HepG2 (cell line): Measurements from ENCODE around the gene GOSR1.
"Not testable (repeated sequence)": the region's sequence is repeated elsewhere in the genome, so short reads cannot be mapped to it uniquely, and the experiment has no call there.

Experiments used
- CEBPG ChIP-seq: IDR thresholded peaks from 2 replicates; pipeline ENCODE4 v1.6.1; 2016
- EZH2 ChIP-seq: conservative IDR thresholded peaks from 2 replicates; pipeline ENCODE4 v1.6.1; 2012; ENCODE audit warnings: mild to moderate bottlenecking, low read depth, low read length, moderate library complexity
- IKZF1 ChIP-seq: fragments of 450-650 bp; IDR thresholded peaks from 2 replicates; pipeline ENCODE4 v1.7.1; 2016
- NBN ChIP-seq: fragments of 450-650 bp; conservative IDR thresholded peaks from 2 replicates; pipeline ENCODE4 v1.6.1; 2017
- POLR2A ChIP-seq, 2 experiments: IDR thresholded peaks; 2 replicates each; pipeline ENCODE4 v1.6.1; 2011; ENCODE audit warnings: low read depth in 2 of 2, low read length in 2 of 2, mild to moderate bottlenecking in 1 of 2, moderate library complexity in 1 of 2; ENCODE audit not compliant: insufficient read depth in 1 of 2
- POLR2AphosphoS5 ChIP-seq: IDR thresholded peaks from 2 replicates; pipeline ENCODE4 v1.6.1; 2012; ENCODE audit warnings: low read depth, low read length
- SOX5 ChIP-seq: IDR thresholded peaks from 2 replicates; pipeline ENCODE4 v1.6.1; 2016; ENCODE audit warnings: borderline replicate concordance
- TF ChIP-seq, protein P1 (sequence below): sonication (generic); formaldehyde crosslinking; IDR thresholded peaks from 2 replicates; pipeline ENCODE4 v1.5.0; 2020; ENCODE audit warnings: mild to moderate bottlenecking, missing genetic modification reagents, moderate library complexity

DNA sequence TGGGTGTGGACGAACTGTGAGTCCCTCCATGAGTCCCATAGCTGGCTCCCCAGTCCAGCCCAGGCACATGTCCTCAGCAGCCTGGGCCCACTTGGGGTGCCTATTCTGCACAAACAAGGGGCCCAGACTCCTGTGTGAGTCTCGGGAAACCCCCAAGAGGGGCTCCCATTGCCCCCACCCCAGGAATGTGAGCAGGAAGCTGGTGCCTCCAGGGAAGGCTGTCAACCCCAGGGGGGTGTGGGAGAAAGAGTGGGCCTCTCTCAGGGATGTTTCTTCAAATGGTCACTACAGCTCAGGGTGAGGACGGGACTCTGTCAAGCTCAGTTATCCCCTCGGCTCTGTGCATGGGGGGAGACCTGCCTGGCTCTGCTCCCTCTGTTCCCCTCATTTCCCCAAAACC lies 88.9 kb downstream of the GOSR1 start:
- not testable (repeated sequence) for TF ChIP-seq NBN; EZH2; CEBPG (CRISPR knock-in tag); POLR2AphosphoS5; SOX5 (CRISPR knock-in tag); IKZF1; POLR2A (IDR thresholded peaks at IDR 0.05; ENCODE audit: insufficient read depth in 1 of 2, low read depth in 2 of 2, low read length in 2 of 2)
- TF ChIP-seq, protein P1, sequence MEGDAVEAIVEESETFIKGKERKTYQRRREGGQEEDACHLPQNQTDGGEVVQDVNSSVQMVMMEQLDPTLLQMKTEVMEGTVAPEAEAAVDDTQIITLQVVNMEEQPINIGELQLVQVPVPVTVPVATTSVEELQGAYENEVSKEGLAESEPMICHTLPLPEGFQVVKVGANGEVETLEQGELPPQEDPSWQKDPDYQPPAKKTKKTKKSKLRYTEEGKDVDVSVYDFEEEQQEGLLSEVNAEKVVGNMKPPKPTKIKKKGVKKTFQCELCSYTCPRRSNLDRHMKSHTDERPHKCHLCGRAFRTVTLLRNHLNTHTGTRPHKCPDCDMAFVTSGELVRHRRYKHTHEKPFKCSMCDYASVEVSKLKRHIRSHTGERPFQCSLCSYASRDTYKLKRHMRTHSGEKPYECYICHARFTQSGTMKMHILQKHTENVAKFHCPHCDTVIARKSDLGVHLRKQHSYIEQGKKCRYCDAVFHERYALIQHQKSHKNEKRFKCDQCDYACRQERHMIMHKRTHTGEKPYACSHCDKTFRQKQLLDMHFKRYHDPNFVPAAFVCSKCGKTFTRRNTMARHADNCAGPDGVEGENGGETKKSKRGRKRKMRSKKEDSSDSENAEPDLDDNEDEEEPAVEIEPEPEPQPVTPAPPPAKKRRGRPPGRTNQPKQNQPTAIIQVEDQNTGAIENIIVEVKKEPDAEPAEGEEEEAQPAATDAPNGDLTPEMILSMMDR (CRISPR knock-in tag): not testable (repeated sequence)
